ENCODE measurements around the gene KCNH4. TPM values are rescaled to one million over a fixed set of nuclear protein-coding genes. Genes with fewer than 3 reads are reported as not detected.

The KCNH4 gene
- total RNA-seq, 2 experiments from 2014 or later = not detected

DNA sequence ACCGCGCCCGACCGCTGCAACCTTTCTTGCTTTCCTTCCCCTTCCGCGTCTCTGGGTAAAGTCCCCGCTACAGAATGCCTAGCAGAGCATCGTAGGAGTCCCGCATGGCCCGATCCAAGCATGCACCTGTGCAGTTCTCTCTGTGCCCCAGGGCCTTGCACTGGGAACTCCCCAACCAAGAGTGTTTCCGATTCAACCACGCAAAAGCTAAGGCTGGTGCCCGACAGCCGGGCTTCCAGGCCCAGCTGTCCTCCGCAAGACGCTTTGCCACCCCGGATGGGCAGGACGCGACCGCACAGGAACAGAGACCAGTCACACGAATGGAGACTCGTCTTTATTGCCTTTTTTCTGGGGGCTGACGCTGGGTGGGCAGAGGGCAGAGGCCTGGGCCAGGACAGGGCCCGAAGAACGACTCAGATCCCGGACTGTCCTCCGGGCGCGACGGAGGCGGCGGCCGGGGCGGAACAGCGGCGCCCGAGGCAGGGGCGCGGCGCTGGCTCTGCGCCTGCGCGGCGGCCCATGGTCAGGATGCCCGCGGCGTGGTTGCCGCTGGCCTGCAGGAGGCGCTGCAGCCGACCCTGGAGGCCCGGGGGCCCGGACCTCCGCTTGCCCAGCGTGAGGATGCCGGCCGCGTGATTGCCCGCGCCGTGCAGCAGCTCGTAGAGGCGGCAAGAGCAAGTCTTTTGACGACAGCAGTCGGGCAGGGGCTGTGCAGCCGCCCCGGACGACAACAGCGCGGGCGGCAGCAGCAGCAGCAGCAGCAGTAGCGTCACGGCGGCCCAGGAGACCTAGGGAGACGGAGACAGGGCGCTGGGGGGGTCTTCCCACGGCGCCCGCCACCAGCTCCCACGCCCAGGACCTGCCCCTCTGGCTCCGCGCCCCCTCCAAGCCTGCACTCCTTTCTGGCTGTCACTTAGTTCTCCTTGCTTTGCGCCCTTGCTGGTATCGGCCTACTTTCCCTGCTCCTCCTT is 3.1 kb upstream of the KCNH4 start:
- no peaks in the 10 kb centered on the region for H3K36me3 ChIP-seq (ENCODE audit: insufficient read depth, low read length)
- no peak overlapping the region for H3K27ac ChIP-seq (ENCODE audit: low read depth, low read length, poor library complexity, severe bottlenecking)
- H3K79me2 ChIP-seq (ENCODE audit: insufficient read depth, low read depth, low read length) = no peaks in the 10 kb centered on the region
- no TSS peak for BruUV-seq (replicated peaks)
- H3K4me2 ChIP-seq (ENCODE audit: low read length) = peak overlapping the region; percentile 77
- intact Hi-C loops (cut with micrococcal nuclease; ENCODE audit: unreplicated experiment) = loop anchor here (5.0 to 10.0 kb wide), 2 partner anchors 52 to 221 kb away; no protein-coding TSS in a partner anchor
- H3K4me1 ChIP-seq (ENCODE audit: insufficient read depth, low read length, poor library complexity, severe bottlenecking) = peaks cover 27% of the 10 kb centered on the region
- H3K9me3 ChIP-seq (ENCODE audit: low read length) = no peaks in the 10 kb centered on the region
- H3K4me3 ChIP-seq (ENCODE audit: low read depth, low read length, poor library complexity, severe bottlenecking) = peak overlapping the region; percentile 61
- H4K20me1 ChIP-seq (ENCODE audit: insufficient read depth, low read length) = no peaks in the 10 kb centered on the region
- CTCF ChIA-PET (ENCODE audit: unreplicated experiment) = no interaction called here
- H3K9me2 ChIP-seq (ENCODE audit: insufficient read depth, low read length) = no peaks in the 10 kb centered on the region
- peak overlapping the region; percentile 88 for H2AFZ ChIP-seq (ENCODE audit: low read length)
- peak; percentile 79 for DNase-seq (ENCODE audit: low spot score)
- POLR2A ChIA-PET = interaction anchor here (0.6 to 1.1 kb wide), 2 partner anchors 10 to 64 kb away, joined by 4 to 7 read pairs; partner anchors contain the start of gene GHDC
- TF ChIP-seq CTCF (conservative IDR thresholded peaks at IDR 0.05; ENCODE audit: low read length) = peak; percentile 81
- no peak for TF ChIP-seq EZH2phosphoT487 (IDR thresholded peaks at IDR 0.05; ENCODE audit: borderline replicate concordance, low read depth, low read length)

DNA sequence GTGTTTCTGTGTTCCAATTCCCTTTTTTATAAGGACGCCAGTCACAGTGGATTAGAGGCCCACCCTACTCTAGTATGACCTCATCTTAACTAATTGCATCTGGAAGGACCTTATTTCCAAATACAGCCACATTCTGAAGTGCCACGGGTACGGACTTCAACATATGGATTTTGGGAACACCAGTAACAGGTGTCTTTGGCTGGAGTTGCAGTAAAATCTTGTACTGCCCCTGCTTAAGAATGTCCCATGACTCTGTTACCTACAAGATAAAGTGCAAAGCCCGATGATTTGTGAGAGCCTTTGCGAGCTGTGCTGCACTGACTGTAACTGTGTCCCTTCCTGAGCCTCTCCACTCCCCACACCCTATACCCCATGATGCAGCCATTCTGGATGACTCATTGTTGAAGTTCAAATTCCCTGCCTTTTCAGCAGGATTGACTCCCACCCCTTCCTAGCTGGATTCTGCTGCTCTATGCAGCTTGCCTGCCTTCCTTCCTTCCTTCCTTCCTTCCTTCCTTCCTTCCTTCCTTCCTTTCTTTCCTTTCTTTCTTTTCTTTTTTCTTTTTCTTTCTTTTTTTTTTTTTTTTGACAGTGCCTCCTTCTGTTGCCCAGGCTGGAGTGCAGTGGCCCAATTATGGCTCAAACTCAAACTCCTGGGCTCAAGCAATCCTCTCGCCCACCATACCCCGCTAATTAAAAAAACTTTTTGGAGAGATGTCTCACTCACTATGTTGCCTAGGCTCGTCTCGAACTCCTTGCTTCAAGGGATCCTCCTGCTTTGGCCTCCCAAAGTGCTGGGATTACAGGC is 2.2 kb upstream of the KCNH4 start:
- H2AFZ ChIP-seq (ENCODE audit: low read length) = peak overlapping the region; percentile 88; the same call in 1 of the 2 replicates
- peak overlapping the region; percentile 77 for H3K4me2 ChIP-seq (ENCODE audit: low read length)
- intact Hi-C loops (cut with micrococcal nuclease; ENCODE audit: unreplicated experiment) = loop anchor here (5.0 to 10.0 kb wide), 2 partner anchors 51 to 222 kb away; no protein-coding TSS in a partner anchor
- no peaks in the 10 kb centered on the region for H3K36me3 ChIP-seq (ENCODE audit: insufficient read depth, low read length)
- TF ChIP-seq EZH2phosphoT487 (IDR thresholded peaks at IDR 0.05; ENCODE audit: borderline replicate concordance, low read depth, low read length) = no peak
- TF ChIP-seq CTCF (conservative IDR thresholded peaks at IDR 0.05; ENCODE audit: low read length) = no peak
- no peaks in the 10 kb centered on the region for H3K9me3 ChIP-seq (ENCODE audit: low read length)
- H3K27ac ChIP-seq (ENCODE audit: low read depth, low read length, poor library complexity, severe bottlenecking) = no peak overlapping the region
- ChIA-PET POLR2A (no interaction called here), CTCF (ENCODE audit: unreplicated experiment) (no interaction called here)
- no peaks in the 10 kb centered on the region for H3K79me2 ChIP-seq (ENCODE audit: insufficient read depth, low read depth, low read length)
- no peak for DNase-seq (ENCODE audit: low spot score)
- no peaks in the 10 kb centered on the region for H4K20me1 ChIP-seq (ENCODE audit: insufficient read depth, low read length)
- H3K4me3 ChIP-seq (ENCODE audit: low read depth, low read length, poor library complexity, severe bottlenecking) = peak overlapping the region; percentile 61
- no peaks in the 10 kb centered on the region for H3K9me2 ChIP-seq (ENCODE audit: insufficient read depth, low read length)
- BruUV-seq (replicated peaks) = no TSS peak
- H3K4me1 ChIP-seq (ENCODE audit: insufficient read depth, low read length, poor library complexity, severe bottlenecking) = peaks cover 27% of the 10 kb centered on the region

Measured in OCI-LY7 (cell line).